BJ (cell line): ENCODE data around the gene PARM1. TPM values are rescaled to one million over a fixed set of nuclear protein-coding genes. Genes with fewer than 3 reads are reported as not detected.
"Not testable (repeated sequence)": the region's sequence is repeated elsewhere in the genome, so short reads cannot be mapped to it uniquely, and the experiment has no call there.

Source experiments
- CTCF ChIA-PET: fragments of 350-600 bp; formaldehyde crosslinking; extraction: SDS; loops from one replicate; lab custom pipeline; 2021; ENCODE audit warnings: antibody characterized with exemption, inconsistent platforms; lab: Yijun Ruan, JAX
- POLR2A ChIA-PET: fragments of 300-600 bp; sonication (Branson Sonifier 250); formaldehyde crosslinking; extraction: SDS; loops from one replicate; lab custom pipeline; 2021; ENCODE audit warnings: antibody characterized with exemption; lab: Charles Lee
- DNase-seq: peaks from one replicate; pipeline ENCODE4 v3.0.0-alpha.2; 2011; ENCODE audit warnings: low read depth
- H3K27me3 ChIP-seq: 2 replicates; pipeline ENCODE4 v1.6.0; 2011; ENCODE audit warnings: low read length; ENCODE audit not compliant: control insufficient read depth, insufficient read depth
- H3K36me3 ChIP-seq: 2 replicates; pipeline ENCODE4 v1.5.1; 2011; ENCODE audit warnings: low read length; ENCODE audit not compliant: control insufficient read depth, insufficient read depth
- H3K4me3 ChIP-seq: 2 replicates; pipeline ENCODE4 v1.5.1; 2011; ENCODE audit warnings: low read depth, mild to moderate bottlenecking, control low read depth, low read length
- polyA plus RNA-seq: library from polyadenylated mRNA; depleted of rRNA; stranded (reverse); fragments of >200 nt; gene quantifications from 2 replicates; pipeline ENCODE4 v1.2.3, GENCODE V29; 2011
- TF ChIP-seq, protein P1 (sequence below): IDR thresholded peaks from 2 replicates; pipeline ENCODE4 v1.5.1; 2011; ENCODE audit warnings: low read depth, mild to moderate bottlenecking, control low read depth, inconsistent platforms, low read length, moderate library complexity; ENCODE audit not compliant: insufficient read depth

The PARM1 gene
- polyA plus RNA-seq, 1 experiment: 0.01 TPM

GRCh38 chr4:74990276-74990875, 57.5 kb downstream of the PARM1 start:
- TF ChIP-seq, protein P1, sequence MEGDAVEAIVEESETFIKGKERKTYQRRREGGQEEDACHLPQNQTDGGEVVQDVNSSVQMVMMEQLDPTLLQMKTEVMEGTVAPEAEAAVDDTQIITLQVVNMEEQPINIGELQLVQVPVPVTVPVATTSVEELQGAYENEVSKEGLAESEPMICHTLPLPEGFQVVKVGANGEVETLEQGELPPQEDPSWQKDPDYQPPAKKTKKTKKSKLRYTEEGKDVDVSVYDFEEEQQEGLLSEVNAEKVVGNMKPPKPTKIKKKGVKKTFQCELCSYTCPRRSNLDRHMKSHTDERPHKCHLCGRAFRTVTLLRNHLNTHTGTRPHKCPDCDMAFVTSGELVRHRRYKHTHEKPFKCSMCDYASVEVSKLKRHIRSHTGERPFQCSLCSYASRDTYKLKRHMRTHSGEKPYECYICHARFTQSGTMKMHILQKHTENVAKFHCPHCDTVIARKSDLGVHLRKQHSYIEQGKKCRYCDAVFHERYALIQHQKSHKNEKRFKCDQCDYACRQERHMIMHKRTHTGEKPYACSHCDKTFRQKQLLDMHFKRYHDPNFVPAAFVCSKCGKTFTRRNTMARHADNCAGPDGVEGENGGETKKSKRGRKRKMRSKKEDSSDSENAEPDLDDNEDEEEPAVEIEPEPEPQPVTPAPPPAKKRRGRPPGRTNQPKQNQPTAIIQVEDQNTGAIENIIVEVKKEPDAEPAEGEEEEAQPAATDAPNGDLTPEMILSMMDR: no peak
- H3K36me3 ChIP-seq: no peaks in the 10 kb centered on the region
- CTCF ChIA-PET: no interaction called here
- no peak overlapping the region for H3K4me3 ChIP-seq
- no peaks in the 10 kb centered on the region for H3K27me3 ChIP-seq
- POLR2A ChIA-PET: no interaction called here
- DNase-seq: no peak

DNA sequence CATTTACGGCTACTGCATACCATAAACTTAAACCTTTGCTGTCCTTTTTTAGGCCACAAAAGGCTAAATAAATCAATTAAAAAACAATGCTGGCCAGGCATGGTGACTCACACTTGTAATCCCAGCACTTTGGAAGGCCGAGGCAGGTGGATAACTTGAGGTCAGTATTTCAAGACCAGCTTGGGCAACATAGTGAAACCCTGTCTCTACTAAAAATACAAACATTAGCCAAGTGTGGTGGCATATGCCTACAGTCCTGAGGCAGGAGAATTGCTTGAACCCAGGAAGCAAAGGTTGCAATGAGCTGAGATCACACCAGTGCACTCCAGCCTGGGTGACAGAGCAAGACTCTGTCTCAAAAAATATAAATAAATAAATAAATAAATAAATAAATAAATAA, 61.5 kb downstream of the PARM1 start:
- H3K27me3 ChIP-seq, CTCF ChIA-PET, H3K36me3 ChIP-seq, H3K4me3 ChIP-seq, POLR2A ChIA-PET, DNase-seq: not testable (repeated sequence)

GRCh38 chr4:74996996-74997395, 64.1 kb downstream of the PARM1 start:
- Histone ChIP-seq H3K4me3 (no peak overlapping the region), H3K36me3 (no peaks in the 10 kb centered on the region), H3K27me3 (no peaks in the 10 kb centered on the region)
- DNase-seq: no peak
- ChIA-PET POLR2A (no interaction called here), CTCF (no interaction called here)
- TF ChIP-seq, protein P1: no peak

GRCh38 chr4:74997948-74998729, 65.2 kb downstream of the PARM1 start:
- Histone ChIP-seq H3K4me3 (no peak overlapping the region), H3K27me3 (no peaks in the 10 kb centered on the region), H3K36me3 (no peaks in the 10 kb centered on the region)
- POLR2A ChIA-PET: no interaction called here
- no peak for DNase-seq
- CTCF ChIA-PET: interaction anchor here (0.6 kb wide), 1 partner anchor 1042 kb away, joined by 3 read pairs; no protein-coding TSS in a partner anchor
- TF ChIP-seq, protein P1: no peak

GRCh38 chr4:74999714-75000309, 66.9 kb downstream of the PARM1 start:
- H3K36me3 ChIP-seq: no peaks in the 10 kb centered on the region
- H3K27me3 ChIP-seq: no peaks in the 10 kb centered on the region
- H3K4me3 ChIP-seq: no peak overlapping the region
- POLR2A ChIA-PET: no interaction called here
- TF ChIP-seq, protein P1: no peak
- CTCF ChIA-PET: no interaction called here
- no peak for DNase-seq
